Adrenal gland (tissue), 5 donors: ENCODE data around the gene DOCK10.
A peak's percentile ranks its signal among the peaks of the same experiment; 100 is the strongest.

Experiments
- POLR2A ChIP-seq, 2 donors: fragments of 450-650 bp; IDR thresholded peaks; one replicate each; pipeline ENCODE4 v1.6.1; 2017; ENCODE audit warnings: antibody characterized with exemption in 2 of 2, mild to moderate bottlenecking in 2 of 2, moderate library complexity in 1 of 2
- TF ChIP-seq, protein P1 (sequence below), 6 experiments: fragments of 450-650 bp in 4 of 6; fragments of 200-600 bp in 2 of 6; sonication (generic) in 1 of 6; IDR thresholded peaks; 1 replicate in 5 of 6; 2 replicates in 1 of 6; pipeline versions ENCODE4 v1.5.1 to v1.8.0; 2016 to 2021; ENCODE audit warnings: antibody characterized with exemption in 6 of 6, mild to moderate bottlenecking in 2 of 6, moderate library complexity in 1 of 6
- donor health status: DM: no; HTN: no; CAD: no.

DNA sequence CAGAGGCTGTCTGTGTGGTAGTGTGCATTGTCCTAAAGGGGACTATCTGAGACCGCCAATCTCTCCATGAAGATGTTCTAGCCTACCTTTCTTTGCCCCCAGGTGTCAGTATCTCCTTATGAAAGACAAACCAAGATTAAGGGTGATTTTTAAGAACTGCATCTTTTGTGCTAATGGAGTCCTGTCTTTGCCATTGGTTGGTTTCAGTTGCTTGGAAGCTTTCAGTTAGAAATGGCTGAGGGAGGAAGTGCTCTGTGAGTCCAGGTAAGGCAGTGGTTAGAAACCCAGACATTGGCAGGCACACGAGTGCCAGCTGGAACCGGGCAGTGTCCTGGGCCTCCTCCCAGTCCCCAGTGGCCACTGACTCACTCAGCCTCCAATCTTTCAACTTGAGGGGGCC is 111.3 kb downstream of the DOCK10 start:
- TF ChIP-seq POLR2A (IDR thresholded peaks at IDR 0.05): no peak
- TF ChIP-seq, protein P1, sequence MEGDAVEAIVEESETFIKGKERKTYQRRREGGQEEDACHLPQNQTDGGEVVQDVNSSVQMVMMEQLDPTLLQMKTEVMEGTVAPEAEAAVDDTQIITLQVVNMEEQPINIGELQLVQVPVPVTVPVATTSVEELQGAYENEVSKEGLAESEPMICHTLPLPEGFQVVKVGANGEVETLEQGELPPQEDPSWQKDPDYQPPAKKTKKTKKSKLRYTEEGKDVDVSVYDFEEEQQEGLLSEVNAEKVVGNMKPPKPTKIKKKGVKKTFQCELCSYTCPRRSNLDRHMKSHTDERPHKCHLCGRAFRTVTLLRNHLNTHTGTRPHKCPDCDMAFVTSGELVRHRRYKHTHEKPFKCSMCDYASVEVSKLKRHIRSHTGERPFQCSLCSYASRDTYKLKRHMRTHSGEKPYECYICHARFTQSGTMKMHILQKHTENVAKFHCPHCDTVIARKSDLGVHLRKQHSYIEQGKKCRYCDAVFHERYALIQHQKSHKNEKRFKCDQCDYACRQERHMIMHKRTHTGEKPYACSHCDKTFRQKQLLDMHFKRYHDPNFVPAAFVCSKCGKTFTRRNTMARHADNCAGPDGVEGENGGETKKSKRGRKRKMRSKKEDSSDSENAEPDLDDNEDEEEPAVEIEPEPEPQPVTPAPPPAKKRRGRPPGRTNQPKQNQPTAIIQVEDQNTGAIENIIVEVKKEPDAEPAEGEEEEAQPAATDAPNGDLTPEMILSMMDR (IDR thresholded peaks at IDR 0.05): peak in 1 of 6 experiments; percentile 2
